GM18870 (cell line): Measurements from ENCODE around the gene RNF220.
"Not testable (repeated sequence)": the region's sequence is repeated elsewhere in the genome, so short reads cannot be mapped to it uniquely, and the experiment has no call there.

Source experiments
- ATAC-seq: cut with Tn5 transposase; IDR thresholded peaks from one replicate; pipeline ENCODE4 v1.9.1; 2021; ENCODE audit warnings: moderate library complexity; ENCODE audit not compliant: unreplicated experiment

Gene RNF220

GRCh38 chr1:44648529-44649250, 243.6 kb downstream of the RNF220 start:
- ATAC-seq: no peak

DNA sequence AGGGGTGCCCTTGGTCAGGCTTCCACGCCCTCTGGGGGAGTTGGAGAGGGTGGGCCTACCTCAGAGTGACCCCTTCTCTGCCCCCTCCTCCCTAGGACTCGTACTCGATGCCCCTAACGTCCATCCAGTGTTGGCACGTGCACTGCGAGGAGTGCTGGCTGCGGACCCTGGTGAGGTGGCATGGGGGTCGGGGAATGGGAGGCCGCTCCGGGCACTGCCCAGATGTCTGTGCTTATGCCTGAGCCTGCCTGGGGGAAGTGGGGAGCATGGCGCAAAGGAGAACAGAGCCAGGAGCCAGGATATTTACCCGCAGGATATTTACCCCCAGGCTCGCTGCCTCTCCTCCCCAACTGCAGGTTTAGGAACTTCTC, 244.7 kb downstream of the RNF220 start:
- ATAC-seq: no peak

GRCh38 chr1:44650159-44650831, 245.2 kb downstream of the RNF220 start:
- no peak for ATAC-seq

- ATAC-seq: no peak
Measured at GRCh38 chr1:44651069-44651468, 246.0 kb downstream of the RNF220 start.

DNA sequence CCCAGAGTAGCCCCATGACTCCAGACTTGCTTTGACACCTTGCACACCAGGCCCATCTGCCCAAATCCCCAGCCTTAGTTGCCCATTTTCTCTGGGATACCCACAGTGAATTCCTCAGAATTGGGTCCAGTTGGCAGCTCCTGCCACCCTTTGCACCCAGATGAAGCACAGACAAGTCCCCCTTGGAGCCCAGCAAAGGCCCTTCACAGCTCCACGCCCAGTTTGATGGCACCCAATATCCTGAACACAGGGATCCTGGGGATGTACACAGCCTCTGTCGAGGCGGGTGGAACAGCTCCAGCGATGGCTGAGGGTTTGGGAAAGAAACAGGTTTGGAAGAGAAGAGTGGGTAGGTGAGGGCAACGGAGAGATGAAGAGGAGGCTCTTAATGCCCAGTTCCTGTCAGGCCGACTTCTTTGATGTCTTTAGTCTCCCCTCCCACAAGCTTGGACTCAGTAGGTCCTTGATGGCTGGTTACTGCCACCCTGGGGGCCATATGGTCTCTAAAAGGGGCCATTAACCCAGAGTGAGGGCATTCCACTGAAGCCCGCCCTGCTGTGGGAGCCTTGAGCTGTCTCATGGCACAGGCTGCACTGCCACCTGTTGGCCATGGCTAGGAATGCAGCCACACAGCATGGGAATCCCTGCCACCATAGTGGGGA, 247.5 kb downstream of the RNF220 start:
- ATAC-seq: no peak

GRCh38 chr1:44653107-44653964, 248.3 kb downstream of the RNF220 start:
- no peak for ATAC-seq

DNA sequence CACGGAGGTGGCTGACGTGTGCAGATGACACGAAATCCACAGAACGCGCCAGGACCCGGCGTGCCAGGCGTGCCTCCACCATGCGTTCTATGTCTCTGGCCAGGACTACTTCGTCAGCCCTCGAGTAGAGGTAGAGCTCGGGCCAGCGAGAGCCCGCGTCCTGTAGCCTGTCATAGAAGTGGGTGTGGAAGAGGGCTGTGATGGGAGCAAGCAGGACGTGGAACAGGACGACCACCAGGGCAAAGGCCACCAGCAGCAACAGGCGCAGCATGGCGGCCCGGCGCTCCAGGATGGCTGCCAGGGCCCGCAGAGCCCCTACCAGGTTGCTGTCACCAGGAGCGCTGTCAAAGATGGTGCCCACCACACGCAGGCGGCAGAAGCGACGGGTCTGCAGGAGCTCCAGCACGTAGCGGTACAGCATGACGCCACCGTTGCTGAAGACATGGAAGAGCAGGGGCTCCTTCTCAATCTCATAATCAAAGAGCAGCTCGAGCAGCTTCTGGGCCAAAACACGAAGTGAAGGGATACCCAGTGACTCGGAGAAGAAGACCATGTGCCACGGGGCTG, 249.6 kb downstream of the RNF220 start:
- ATAC-seq: no peak

DNA sequence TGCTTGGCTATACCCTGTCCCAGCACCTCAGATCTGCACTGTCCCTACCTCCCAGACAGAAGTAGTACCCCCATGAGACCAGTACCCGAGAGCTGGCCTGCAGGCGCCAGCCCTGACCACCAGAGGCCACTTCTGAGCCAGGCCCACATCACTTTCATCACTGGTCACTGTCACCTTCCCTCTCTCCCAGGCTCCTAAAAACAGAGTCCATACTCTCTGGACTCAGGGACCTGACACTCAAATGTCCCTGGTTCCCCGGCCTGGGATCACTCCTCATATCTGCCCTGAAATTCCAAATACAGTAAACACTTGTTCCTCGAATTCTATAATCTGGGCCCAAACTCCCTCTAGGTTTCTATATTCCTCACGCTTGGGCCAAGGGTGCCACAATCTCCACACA, 250.6 kb downstream of the RNF220 start:
- ATAC-seq: no peak

DNA sequence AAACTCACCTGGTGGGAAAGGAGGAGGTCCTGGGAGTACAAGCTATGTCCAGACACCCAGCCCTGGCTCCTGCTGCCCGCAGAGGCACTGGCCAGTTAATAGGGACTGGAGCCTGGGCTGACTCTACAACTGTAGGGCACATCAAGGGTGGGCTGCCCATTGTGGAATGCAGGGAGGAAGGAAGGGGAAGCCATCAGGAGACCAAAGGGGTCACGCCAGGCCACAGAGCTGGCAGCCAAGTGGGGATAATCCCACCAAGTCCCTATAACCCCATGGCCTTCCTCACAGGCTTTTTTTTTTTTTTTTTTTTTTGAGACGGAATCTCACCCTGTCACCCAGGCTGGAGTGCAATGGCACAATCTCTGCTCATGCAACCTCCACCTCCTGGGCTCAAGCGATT, 254.5 kb downstream of the RNF220 start:
- ATAC-seq: no peak

- ATAC-seq: no peak
Measured at GRCh38 chr1:44660176-44660575, 255.1 kb downstream of the RNF220 start.

DNA sequence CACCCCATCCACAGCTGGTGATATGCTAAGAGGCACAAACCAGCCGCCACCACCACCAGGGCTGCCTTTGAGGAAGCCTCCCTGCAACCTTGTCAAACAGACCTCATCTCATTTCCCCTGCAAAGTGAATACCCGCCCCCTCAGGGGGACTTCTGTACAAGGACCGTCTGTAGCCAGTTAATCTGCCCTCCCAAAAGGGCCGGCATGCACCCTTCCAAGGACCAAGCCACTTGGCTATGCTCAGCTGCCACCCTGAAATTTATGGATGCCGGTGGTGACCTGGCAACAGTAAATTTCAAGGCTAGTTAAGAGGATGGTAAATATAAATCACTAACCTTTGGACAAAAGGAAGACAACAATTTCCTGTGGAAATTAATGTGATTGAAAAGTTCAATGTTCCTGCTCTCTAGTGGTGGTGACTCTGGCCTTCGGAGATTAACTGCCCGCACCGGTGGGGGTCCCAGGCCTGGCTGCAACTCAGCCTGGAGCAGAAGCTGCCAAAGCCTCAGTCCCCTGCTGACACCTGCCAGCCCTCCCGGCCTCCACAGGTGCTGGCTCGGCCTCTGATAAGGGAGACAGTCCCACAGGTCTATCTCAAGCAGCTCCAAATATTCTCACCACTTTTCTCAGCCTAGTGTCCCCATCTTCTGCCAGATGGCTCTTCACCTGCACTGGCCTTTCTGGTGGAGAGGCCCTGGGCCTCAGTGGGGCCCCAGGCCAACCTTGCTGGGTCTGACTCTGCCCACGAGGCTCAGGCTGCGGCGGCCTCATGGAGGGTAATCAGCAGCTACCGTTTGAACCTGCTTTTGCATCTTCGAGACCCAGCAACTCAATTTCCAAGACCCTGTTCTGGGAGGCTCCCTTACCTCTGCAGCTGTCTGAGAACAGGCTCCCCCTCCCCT, 257.0 kb downstream of the RNF220 start:
- ATAC-seq: no peak

DNA sequence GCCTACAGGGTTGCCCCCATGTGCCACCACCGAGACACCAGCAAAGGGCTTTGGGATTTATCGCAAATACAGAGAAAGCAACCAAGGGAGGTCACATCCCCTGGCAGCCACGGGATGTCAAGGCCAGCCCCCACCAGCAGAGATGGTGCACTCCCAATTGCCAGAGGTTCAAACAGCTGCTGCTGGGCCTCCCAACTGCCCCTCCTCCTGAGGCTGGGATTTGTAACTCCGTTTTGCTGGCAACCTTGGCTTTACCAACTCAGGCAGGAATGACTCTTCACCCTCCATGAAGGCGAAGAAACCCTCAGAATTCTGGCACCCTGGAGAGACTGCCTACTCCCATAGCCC, 257.6 kb downstream of the RNF220 start:
- no peak for ATAC-seq

- ATAC-seq: no peak
Measured at GRCh38 chr1:44663417-44663816, 258.4 kb downstream of the RNF220 start.

GRCh38 chr1:44664730-44665370, 259.8 kb downstream of the RNF220 start:
- ATAC-seq: no peak

- ATAC-seq: not testable (repeated sequence)
Measured at GRCh38 chr1:44666719-44667118, 261.7 kb downstream of the RNF220 start.

- no peak for ATAC-seq
Measured at GRCh38 chr1:44670751-44671640, 265.9 kb downstream of the RNF220 start.

DNA sequence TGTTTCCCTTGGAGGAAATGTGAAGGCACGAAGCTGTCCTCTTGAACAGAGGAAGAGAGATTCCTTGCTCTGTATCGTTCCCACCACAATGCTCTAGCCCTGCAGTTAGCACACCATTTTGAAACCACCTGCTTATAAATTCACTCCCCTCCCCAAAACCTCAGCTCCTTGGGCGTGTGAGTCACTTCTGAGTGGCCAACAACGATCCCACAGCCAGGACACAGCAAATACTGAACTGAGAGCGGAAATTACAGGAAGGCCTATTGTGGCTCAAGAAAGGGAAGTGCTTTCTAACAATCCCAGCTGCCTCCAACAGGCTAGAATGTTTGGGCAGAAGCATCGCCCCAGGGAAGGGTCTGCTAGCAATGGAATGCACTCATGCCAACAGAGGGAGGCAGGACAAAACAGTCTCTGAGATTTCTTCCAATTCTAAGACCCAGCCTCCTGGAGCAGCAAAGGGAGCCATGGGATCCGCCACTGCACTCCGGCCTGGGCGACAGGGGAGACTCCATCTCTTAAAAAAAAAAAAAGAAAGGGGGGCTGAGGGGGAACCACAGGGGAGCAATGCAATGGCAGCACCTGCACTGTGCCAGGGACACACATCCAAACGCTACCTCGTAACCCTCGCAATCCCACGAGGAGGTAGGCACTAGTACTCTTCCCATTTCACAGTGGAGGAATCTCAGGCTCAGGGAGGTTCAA, 267.4 kb downstream of the RNF220 start:
- ATAC-seq: no peak
